Mesothelial cell of epicardium (in vitro differentiated cells): ENCODE data around the gene AXL. TPM values are rescaled to one million over a fixed set of nuclear protein-coding genes. Genes with fewer than 3 reads are reported as not detected.
"Not testable (repeated sequence)": the region's sequence is repeated elsewhere in the genome, so short reads cannot be mapped to it uniquely, and the experiment has no call there.

ENCODE experiments used
- DNase-seq, 2 experiments: peaks; one replicate each; pipeline ENCODE4 v3.0.0; 2021; ENCODE audit warnings: low spot score in 2 of 2; ENCODE audit not compliant: unreplicated experiment in 2 of 2
- H3K27ac Mint-ChIP-seq: 2 replicates; pipeline ENCODE4 v1.8.0; 2021; ENCODE audit warnings: mixed read lengths
- H3K27me3 Mint-ChIP-seq: 2 replicates; pipeline ENCODE4 v1.8.0; 2021; ENCODE audit warnings: low read depth, mixed read lengths
- H3K36me3 Mint-ChIP-seq: 2 replicates; pipeline ENCODE4 v1.8.0; 2021; ENCODE audit warnings: mixed read lengths
- H3K4me1 Mint-ChIP-seq: 2 replicates; pipeline ENCODE4 v1.8.0; 2021; ENCODE audit warnings: mixed read lengths
- H3K4me3 Mint-ChIP-seq: 2 replicates; pipeline ENCODE4 v1.8.0; 2021; ENCODE audit warnings: mild to moderate bottlenecking, moderate library complexity, mixed read lengths
- H3K9me3 Mint-ChIP-seq: 2 replicates; pipeline ENCODE4 v1.8.0; 2021; ENCODE audit warnings: mixed read lengths
- total RNA-seq: library from RNA; stranded (reverse); gene quantifications from 3 replicates; pipeline ENCODE4 v1.2.1, GENCODE V29; 2021
- TF ChIP-seq, protein P1 (sequence below): fragments of 200-600 bp; sonication (generic); IDR thresholded peaks from one replicate; pipeline ENCODE4 v1.5.0; 2021; ENCODE audit warnings: antibody characterized with exemption; ENCODE audit not compliant: unreplicated experiment

Gene AXL
- total RNA-seq, 1 donor from 2014 or later = 60.0 TPM

GRCh38 chr19:41228486-41228885 is 9.5 kb downstream of the AXL start:
- H3K4me3 Mint-ChIP-seq = no peak overlapping the region
- H3K36me3 Mint-ChIP-seq = peaks cover 7% of the 10 kb centered on the region
- DNase-seq = no peak
- no peaks in the 10 kb centered on the region for H3K27me3 Mint-ChIP-seq
- H3K4me1 Mint-ChIP-seq = peaks cover 24% of the 10 kb centered on the region
- no peaks in the 10 kb centered on the region for H3K9me3 Mint-ChIP-seq
- no peak overlapping the region for H3K27ac Mint-ChIP-seq
- TF ChIP-seq, protein P1, sequence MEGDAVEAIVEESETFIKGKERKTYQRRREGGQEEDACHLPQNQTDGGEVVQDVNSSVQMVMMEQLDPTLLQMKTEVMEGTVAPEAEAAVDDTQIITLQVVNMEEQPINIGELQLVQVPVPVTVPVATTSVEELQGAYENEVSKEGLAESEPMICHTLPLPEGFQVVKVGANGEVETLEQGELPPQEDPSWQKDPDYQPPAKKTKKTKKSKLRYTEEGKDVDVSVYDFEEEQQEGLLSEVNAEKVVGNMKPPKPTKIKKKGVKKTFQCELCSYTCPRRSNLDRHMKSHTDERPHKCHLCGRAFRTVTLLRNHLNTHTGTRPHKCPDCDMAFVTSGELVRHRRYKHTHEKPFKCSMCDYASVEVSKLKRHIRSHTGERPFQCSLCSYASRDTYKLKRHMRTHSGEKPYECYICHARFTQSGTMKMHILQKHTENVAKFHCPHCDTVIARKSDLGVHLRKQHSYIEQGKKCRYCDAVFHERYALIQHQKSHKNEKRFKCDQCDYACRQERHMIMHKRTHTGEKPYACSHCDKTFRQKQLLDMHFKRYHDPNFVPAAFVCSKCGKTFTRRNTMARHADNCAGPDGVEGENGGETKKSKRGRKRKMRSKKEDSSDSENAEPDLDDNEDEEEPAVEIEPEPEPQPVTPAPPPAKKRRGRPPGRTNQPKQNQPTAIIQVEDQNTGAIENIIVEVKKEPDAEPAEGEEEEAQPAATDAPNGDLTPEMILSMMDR = no peak

DNA sequence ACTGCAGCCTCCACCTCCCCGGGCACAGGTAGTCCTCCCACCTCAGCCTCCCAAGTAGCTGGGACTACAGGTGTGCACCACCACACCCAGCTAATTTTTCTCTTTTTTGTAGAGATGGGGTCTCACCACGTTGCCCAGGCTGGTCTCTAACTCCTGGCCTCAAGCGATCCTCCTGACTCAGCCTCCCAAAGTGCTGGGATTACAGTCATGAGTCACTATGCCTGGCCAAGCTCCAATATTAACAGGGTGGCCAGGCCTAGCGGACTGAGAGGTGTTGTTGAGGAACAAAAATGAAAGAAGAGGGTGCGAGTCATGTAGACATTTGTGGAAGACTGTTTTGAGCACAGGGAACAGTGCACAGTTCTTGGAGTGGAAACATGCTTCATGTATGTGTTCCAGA is 10.3 kb downstream of the AXL start:
- not testable (repeated sequence) for H3K4me3 Mint-ChIP-seq, DNase-seq, H3K9me3 Mint-ChIP-seq, H3K27me3 Mint-ChIP-seq, H3K27ac Mint-ChIP-seq
- H3K4me1 Mint-ChIP-seq = peaks cover 15% of the 10 kb centered on the region
- peaks cover 13% of the 10 kb centered on the region for H3K36me3 Mint-ChIP-seq

DNA sequence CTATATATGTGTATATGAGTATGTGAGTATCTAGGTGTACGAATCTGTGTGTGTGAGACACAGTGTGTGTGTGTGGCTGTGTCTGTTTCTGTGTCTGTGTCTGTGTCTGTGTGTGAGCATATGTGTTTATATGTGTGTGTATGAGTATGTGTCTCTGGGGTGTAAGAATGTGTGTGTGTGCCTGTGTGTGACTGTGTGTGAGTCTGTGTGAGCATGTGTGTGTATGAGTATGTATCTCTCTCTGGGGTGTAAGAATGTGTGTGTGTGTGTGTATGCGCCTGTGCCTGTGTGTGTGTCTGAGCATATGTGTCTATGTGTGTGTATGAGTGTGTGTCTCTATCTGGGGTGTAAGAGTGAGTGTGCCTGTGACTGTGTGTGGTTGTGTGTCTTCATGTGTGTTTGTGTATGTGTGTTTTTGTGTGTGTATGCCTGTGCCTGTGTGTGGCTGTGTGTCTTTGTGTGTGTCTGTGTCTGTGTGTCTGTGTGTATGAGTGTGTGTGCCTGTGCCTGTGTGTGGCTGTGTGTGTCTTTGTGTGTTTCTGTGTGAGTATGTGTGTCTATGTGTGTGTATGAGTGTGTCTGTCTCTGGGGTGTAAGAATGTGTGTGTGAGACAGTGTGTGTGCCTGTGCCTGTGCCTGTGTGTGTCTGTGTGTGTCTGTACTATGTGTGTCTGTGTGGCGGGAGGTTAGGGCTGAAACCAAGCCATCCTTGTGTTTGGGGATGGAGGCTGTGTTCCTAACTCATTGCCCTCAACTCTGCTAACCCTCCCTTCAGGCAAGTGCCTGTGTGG is 11.2 kb downstream of the AXL start:
- Mint-ChIP-seq H3K27ac (no peak overlapping the region), H3K9me3 (no peaks in the 10 kb centered on the region), H3K36me3 (peaks cover 15% of the 10 kb centered on the region), H3K27me3 (no peaks in the 10 kb centered on the region), H3K4me3 (no peak overlapping the region), H3K4me1 (peaks cover 14% of the 10 kb centered on the region)
- TF ChIP-seq, protein P1 = no peak
- DNase-seq = no peak

DNA sequence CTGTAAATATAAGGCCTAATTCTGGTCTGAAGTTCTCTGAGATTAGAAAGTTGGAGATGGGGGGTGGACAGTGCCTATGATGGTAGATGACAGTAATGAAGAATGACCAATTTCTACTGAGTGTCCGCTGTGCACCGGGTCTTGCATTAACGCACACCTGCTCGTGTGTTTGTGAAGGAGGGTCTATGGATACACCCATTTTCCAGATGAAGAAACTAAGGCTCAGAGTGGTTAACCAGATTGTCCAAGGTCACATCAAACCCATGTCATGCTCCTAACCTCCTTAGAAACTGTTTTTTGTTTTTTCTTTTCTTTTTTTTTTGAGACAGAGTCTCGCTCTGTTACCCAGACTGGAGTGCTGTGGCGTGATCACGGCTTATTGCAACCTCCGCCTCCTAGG is 13.7 kb downstream of the AXL start:
- no peak for DNase-seq
- H3K36me3 Mint-ChIP-seq = peaks cover 22% of the 10 kb centered on the region
- no peaks in the 10 kb centered on the region for H3K4me1 Mint-ChIP-seq
- TF ChIP-seq, protein P1 = no peak
- H3K4me3 Mint-ChIP-seq = no peak overlapping the region
- no peaks in the 10 kb centered on the region for H3K27me3 Mint-ChIP-seq
- H3K27ac Mint-ChIP-seq = no peak overlapping the region
- H3K9me3 Mint-ChIP-seq = no peaks in the 10 kb centered on the region

DNA sequence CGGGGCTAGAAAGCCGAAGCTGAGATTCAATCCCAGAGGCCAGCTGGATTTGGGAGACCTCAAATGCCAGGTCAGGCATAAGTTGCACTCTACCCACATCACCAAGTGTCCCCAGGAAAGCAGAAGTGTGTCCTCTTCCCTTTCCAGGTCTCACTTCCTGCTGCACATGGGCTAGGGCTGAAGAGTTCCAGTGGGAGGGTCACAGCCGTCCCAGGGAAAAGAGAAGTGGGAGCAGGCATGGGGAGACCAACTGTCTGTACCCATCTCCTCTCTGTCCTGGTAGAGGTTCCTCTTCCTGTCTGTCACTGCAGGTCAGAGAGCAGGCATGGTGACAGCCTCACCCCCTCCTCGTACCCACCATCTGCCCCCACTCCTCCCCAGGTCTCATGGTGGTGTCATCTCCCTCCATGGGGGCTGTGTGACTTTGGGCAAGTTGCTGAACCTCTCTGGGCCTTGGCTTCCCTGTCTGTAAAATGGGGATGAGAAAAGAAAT is 14.8 kb downstream of the AXL start:
- H3K9me3 Mint-ChIP-seq = no peaks in the 10 kb centered on the region
- no peak for DNase-seq
- H3K27ac Mint-ChIP-seq = no peak overlapping the region
- peaks cover 29% of the 10 kb centered on the region for H3K36me3 Mint-ChIP-seq
- no peak overlapping the region for H3K4me3 Mint-ChIP-seq
- TF ChIP-seq, protein P1 = no peak
- H3K4me1 Mint-ChIP-seq = no peaks in the 10 kb centered on the region
- no peaks in the 10 kb centered on the region for H3K27me3 Mint-ChIP-seq

- Mint-ChIP-seq H3K27me3 (no peaks in the 10 kb centered on the region), H3K4me1 (no peaks in the 10 kb centered on the region), H3K27ac (no peak overlapping the region), H3K4me3 (no peak overlapping the region), H3K36me3 (peaks cover 35% of the 10 kb centered on the region), H3K9me3 (no peaks in the 10 kb centered on the region)
- TF ChIP-seq, protein P1 = no peak
- DNase-seq = no peak
These were observed 15.6 kb downstream of the AXL start for GRCh38 chr19:41234512-41235168.
